Right hindlimb (tissue), 1 donor: Measurements from ENCODE around the gene ADD3.
A peak's percentile ranks its signal among the peaks of the same experiment; 100 is the strongest.

Experiments
- DNase-seq: peaks from one replicate; pipeline ENCODE4 v3.0.0-alpha.2; 2018

The ADD3 gene, protein sequence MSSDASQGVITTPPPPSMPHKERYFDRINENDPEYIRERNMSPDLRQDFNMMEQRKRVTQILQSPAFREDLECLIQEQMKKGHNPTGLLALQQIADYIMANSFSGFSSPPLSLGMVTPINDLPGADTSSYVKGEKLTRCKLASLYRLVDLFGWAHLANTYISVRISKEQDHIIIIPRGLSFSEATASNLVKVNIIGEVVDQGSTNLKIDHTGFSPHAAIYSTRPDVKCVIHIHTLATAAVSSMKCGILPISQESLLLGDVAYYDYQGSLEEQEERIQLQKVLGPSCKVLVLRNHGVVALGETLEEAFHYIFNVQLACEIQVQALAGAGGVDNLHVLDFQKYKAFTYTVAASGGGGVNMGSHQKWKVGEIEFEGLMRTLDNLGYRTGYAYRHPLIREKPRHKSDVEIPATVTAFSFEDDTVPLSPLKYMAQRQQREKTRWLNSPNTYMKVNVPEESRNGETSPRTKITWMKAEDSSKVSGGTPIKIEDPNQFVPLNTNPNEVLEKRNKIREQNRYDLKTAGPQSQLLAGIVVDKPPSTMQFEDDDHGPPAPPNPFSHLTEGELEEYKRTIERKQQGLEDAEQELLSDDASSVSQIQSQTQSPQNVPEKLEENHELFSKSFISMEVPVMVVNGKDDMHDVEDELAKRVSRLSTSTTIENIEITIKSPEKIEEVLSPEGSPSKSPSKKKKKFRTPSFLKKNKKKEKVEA

GRCh38 chr10:110007701-110008517, at the start of gene ADD3:
ADD3 (plus strand) TSS chr10:110007984; CDS start chr10:110100654, 92,670 bp downstream.
- peak; percentile 98 for DNase-seq

- no peak for DNase-seq
These were observed 49.7 kb upstream of the ADD3 start for GRCh38 chr10:109958059-109958458.

DNA sequence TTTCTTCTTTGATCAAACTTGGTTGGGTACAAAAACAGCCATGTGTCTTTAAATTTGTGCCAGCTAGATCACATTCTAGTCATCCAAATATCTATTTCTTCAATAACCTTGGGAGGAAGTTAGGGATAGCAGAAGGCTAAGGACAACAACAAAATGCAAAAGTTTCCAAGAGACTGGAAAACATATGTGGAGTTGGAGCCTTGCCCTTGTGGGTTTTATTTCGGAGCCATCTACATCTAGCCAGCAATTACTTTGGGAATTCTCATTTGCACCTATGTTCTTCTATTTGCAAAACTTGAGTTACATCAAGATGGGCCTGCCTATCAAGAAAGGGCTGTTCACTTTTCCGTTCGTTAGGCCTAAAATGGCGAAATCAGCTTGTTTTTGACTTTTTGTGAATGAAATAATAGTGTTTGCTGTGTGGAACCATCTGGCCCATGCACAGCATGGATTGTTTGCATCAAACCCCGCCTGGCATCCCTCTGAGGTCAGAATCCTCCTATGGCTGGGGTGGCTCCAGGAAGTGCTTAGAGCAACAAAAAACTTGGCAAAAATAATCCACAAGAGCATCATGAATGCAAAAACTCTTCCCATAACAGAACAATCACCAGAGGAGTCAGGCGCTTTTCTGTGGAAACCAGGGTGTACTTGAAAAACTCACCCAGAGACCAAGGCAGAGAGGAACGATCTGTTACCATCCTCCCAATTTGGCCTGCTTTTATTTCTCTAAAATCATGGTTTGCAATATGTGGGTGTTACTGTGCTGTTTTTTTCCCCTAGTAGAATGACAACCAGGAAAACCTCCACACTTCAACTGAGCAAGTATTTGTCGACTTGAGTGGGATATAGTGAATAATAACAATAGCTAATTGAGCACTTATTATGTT, 48.3 kb upstream of the ADD3 start:
- peak; percentile 32 for DNase-seq

GRCh38 chr10:109960682-109961081, 47.1 kb upstream of the ADD3 start:
- DNase-seq = no peak

GRCh38 chr10:109961174-109962001, 46.4 kb upstream of the ADD3 start:
- DNase-seq = peak; percentile 45

GRCh38 chr10:109962247-109962646, 45.5 kb upstream of the ADD3 start:
- no peak for DNase-seq

- no peak for DNase-seq
These were observed 44.3 kb upstream of the ADD3 start for GRCh38 chr10:109963439-109963838.

GRCh38 chr10:109964318-109964717, 43.5 kb upstream of the ADD3 start:
- no peak for DNase-seq

- peak; percentile 67 for DNase-seq
These were observed 40.6 kb upstream of the ADD3 start for GRCh38 chr10:109966961-109967738.

DNA sequence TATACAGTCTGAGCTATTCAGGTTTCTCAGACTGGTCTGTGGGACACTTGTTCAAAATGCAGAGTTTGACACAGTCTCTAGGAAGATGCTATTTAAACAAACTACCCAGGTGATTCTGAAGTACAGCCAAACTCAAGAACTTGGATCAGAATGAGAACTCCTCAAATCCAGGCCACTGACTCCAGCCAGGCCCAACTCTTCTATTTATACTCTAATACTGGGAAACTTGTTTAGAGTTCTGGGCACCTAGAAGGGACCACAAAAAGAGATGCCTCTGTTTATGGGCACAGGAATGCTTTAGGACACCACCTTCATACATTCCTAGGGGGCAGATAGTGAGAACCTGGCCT, 40.1 kb upstream of the ADD3 start:
- no peak for DNase-seq

- DNase-seq = no peak
These were observed 38.6 kb upstream of the ADD3 start for GRCh38 chr10:109968953-109969759.

DNA sequence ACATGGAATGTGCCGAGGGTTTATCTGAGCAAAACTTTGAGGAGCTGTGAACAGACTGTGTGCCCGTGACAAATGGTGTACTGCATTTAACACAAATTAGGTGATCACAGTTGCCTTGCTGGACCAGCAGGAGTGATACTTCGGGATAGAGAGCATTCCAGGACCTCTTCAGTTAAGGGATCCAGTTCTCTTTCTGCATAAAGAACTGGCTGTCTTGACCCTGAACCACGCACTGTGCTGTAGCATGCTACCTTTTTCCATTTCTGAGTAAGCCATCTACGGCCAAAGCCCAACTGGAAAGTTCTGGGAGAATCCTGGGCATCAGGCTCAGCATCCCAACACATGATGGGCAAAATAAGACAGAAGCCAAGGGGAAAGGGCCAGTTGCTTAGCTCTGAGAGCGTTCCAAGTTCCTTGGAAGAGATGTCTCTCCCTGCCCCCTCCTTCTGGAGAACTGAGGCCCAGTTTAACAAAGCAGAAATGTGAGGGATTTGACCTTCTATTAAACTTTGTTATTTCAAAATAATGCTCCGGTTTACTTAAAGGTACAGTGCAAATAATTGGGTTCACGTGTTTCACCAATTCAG, 37.9 kb upstream of the ADD3 start:
- no peak for DNase-seq

GRCh38 chr10:109971634-109972033, 36.1 kb upstream of the ADD3 start:
- no peak for DNase-seq

DNA sequence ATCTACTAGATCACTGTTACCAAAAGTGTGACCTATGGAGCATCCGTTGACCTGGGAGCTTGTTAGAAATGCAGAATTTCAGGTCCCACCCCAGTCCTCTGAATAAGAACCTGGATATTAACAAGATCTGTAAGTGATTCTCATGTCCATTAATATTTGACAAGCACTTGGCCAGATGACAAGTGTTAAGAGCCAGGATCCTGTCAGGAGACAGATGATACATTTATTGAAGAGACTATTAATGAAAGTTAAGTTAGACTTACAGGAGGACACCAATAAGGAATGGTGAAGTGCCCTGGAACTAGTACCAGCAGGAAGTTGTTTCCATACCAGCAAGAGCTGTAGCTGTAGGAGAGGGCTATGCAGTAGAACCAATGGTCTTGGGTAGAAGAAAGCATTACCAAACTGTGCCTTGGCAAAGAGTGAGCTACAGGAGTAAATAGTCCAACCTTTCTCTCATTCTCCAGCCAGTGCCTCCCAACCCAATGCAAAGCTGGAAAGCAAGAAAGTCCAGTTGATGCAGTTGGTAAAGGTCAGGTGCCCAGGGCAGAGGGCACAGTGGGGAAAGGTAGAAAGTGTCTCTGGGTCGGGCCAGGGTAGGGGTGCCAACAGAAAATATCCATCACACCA, 35.3 kb upstream of the ADD3 start:
- DNase-seq = no peak

DNA sequence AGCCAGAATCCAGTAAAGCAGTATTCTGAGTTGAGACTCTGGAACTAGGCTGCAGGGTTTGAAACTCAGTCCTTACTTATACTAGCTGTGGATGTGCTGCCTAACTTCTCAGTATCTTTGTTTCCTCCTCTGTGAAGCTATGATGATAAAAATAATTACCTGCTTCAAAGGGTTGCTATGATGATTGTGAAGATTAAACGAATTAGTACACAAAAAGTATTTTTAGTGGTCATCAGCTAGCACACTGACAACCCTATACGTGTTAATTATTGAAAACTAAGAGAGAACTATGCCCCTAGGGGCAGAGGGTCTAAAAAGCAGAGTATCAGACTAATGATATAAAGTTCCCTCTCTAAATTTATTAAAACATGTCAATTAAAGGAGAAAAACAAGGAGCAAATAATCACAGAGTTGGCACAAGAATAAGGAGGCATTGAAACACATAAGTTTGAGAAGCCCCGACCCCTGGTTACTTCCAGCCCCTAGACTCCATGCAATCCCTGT, 34.4 kb upstream of the ADD3 start:
- DNase-seq = no peak

- DNase-seq = no peak
These were observed 33.1 kb upstream of the ADD3 start for GRCh38 chr10:109974504-109975191.

DNA sequence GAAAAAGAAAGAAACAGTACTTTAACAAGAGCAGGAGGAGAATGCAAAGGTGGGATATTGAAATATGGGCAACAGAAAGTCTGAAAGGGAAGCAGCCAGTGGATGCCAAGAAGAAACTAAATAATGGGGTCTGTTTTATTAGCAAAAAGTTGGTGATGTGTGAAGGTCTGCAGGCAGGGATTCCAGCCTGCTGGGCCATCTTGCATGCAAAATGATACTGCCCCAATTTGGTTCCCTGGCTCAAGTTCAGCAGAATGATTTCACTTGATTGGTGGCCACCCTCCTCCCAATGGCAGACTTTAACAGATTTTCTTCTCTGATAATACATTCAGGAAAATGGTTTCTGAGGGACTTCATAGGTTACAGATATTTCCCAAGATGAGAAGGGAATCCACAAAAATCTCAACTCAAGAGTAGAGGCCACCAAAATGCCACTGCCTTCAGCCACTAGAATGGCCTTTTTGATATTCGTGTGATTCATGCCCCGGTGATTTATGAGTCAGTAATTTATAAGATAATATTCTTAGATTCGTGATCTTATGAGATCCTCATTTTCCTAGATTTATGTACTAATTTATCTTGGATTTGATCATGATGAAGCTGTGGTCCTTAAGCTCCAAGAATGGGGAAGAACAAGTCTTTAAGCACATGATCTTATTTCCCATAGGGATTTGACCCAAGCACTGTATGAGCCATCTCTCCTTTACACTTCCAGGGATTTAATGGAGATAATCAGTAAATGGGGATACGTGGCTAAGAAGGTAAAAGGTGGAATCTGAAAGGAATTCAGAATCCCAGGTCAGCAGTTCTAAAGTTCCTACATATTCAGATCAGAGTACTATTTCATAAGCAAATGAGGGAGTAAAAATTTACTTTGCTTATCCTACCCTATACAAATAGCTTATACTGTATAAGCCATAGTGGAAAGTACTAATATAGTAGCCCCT, 32.3 kb upstream of the ADD3 start:
- DNase-seq = no peak
